H1 (cell line): ENCODE results near the gene POU2AF3. TPM values are rescaled to one million over a fixed set of nuclear protein-coding genes. Genes with fewer than 3 reads are reported as not detected.

Source experiments
- BACH1 ChIP-seq: IDR thresholded peaks from 2 replicates; pipeline ENCODE4 v1.6.1; 2012; ENCODE audit warnings: low read length, improper control_type of control experiment
- CHD2 ChIP-seq: IDR thresholded peaks from 2 replicates; pipeline ENCODE4 v1.6.1; 2012; ENCODE audit warnings: low read length, improper control_type of control experiment
- EGR1 ChIP-seq: IDR thresholded peaks from 2 replicates; pipeline ENCODE4 v1.6.1; 2011; ENCODE audit warnings: low read depth, low read length, borderline replicate concordance
- HDAC6 ChIP-seq: IDR thresholded peaks from one replicate; pipeline ENCODE4 v1.7.1; 2012; ENCODE audit warnings: low read depth, mild to moderate bottlenecking, inconsistent platforms, low read length, moderate library complexity
- RNF2 ChIP-seq: fragments of 200-900, 300-1000 bp; sonication (generic); IDR thresholded peaks from 2 replicates; pipeline ENCODE4 v1.7.1; 2016; ENCODE audit warnings: borderline replicate concordance, low read depth, mild to moderate bottlenecking, antibody characterized with exemption, low read length; ENCODE audit not compliant: poor library complexity, severe bottlenecking; ENCODE audit errors: missing control alignments
- SIX5 ChIP-seq: IDR thresholded peaks from 2 replicates; pipeline ENCODE4 v1.6.1; 2011; ENCODE audit warnings: mild to moderate bottlenecking, low read depth, low read length
- SP2 ChIP-seq: IDR thresholded peaks from 2 replicates; pipeline ENCODE4 v1.6.1; 2012; ENCODE audit warnings: mild to moderate bottlenecking, low read length, inconsistent platforms
- polyA plus RNA-seq, 7 experiments: library from polyadenylated mRNA; depleted of rRNA in 3 of 7; stranded (reverse) in 5 of 7; unstranded in 2 of 7; fragments of >200 nt in 5 of 7; fragments of 200-250 nt in 2 of 7; gene quantifications; 1 replicate in 5 of 7; 2 replicates in 1 of 7; 4 replicates in 1 of 7; pipeline versions ENCODE4 v1.2.1 to v1.2.3, GENCODE V29; 2011 to 2013; ENCODE audit warnings: missing spikeins in 2 of 7, mixed read lengths in 2 of 7
- total RNA-seq: library from RNA; stranded (reverse); fragmentation: NEBNext Ultra II Directional; extraction: Animal tissue kit (Norgen Biotek cat#: 25700); gene quantifications from 2 replicates; pipeline ENCODE4 v1.2.1, GENCODE V29; 2021
- TF ChIP-seq, protein P1 (sequence below): fragments of 300-600 bp; sonication (generic); IDR thresholded peaks from 2 replicates; pipeline ENCODE4 v1.7.1; 2012; ENCODE audit warnings: low read length, moderate library complexity, mild to moderate bottlenecking, inconsistent platforms; ENCODE audit not compliant: insufficient replicate concordance

POU2AF3 gene
- total and polyA plus RNA-seq, 2 of the 8 experiments (the other 6 are each of a cell fraction or from before 2014, with no cell fraction given): 1.2 to 5.7 TPM

DNA sequence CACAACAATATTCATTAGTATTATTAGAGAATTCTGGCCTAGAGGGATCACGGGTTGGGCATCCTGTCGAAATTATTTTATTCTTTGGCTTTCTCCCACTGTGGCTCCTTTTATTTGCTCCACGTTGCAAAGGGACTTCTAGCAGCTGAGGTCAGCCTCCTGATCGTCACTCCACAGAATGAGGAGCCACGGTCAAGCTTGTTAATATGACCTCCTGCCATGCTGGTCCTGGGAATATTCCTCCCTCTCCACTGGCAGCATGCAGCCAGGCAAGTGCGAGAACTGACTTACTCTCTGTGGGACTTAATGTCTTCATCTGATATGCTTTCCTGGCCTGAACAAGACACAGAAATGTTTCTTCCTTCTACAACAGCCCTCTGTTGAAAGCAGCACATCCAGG, 20.9 kb downstream of the POU2AF3 start (continued):
- TF ChIP-seq, protein P1, sequence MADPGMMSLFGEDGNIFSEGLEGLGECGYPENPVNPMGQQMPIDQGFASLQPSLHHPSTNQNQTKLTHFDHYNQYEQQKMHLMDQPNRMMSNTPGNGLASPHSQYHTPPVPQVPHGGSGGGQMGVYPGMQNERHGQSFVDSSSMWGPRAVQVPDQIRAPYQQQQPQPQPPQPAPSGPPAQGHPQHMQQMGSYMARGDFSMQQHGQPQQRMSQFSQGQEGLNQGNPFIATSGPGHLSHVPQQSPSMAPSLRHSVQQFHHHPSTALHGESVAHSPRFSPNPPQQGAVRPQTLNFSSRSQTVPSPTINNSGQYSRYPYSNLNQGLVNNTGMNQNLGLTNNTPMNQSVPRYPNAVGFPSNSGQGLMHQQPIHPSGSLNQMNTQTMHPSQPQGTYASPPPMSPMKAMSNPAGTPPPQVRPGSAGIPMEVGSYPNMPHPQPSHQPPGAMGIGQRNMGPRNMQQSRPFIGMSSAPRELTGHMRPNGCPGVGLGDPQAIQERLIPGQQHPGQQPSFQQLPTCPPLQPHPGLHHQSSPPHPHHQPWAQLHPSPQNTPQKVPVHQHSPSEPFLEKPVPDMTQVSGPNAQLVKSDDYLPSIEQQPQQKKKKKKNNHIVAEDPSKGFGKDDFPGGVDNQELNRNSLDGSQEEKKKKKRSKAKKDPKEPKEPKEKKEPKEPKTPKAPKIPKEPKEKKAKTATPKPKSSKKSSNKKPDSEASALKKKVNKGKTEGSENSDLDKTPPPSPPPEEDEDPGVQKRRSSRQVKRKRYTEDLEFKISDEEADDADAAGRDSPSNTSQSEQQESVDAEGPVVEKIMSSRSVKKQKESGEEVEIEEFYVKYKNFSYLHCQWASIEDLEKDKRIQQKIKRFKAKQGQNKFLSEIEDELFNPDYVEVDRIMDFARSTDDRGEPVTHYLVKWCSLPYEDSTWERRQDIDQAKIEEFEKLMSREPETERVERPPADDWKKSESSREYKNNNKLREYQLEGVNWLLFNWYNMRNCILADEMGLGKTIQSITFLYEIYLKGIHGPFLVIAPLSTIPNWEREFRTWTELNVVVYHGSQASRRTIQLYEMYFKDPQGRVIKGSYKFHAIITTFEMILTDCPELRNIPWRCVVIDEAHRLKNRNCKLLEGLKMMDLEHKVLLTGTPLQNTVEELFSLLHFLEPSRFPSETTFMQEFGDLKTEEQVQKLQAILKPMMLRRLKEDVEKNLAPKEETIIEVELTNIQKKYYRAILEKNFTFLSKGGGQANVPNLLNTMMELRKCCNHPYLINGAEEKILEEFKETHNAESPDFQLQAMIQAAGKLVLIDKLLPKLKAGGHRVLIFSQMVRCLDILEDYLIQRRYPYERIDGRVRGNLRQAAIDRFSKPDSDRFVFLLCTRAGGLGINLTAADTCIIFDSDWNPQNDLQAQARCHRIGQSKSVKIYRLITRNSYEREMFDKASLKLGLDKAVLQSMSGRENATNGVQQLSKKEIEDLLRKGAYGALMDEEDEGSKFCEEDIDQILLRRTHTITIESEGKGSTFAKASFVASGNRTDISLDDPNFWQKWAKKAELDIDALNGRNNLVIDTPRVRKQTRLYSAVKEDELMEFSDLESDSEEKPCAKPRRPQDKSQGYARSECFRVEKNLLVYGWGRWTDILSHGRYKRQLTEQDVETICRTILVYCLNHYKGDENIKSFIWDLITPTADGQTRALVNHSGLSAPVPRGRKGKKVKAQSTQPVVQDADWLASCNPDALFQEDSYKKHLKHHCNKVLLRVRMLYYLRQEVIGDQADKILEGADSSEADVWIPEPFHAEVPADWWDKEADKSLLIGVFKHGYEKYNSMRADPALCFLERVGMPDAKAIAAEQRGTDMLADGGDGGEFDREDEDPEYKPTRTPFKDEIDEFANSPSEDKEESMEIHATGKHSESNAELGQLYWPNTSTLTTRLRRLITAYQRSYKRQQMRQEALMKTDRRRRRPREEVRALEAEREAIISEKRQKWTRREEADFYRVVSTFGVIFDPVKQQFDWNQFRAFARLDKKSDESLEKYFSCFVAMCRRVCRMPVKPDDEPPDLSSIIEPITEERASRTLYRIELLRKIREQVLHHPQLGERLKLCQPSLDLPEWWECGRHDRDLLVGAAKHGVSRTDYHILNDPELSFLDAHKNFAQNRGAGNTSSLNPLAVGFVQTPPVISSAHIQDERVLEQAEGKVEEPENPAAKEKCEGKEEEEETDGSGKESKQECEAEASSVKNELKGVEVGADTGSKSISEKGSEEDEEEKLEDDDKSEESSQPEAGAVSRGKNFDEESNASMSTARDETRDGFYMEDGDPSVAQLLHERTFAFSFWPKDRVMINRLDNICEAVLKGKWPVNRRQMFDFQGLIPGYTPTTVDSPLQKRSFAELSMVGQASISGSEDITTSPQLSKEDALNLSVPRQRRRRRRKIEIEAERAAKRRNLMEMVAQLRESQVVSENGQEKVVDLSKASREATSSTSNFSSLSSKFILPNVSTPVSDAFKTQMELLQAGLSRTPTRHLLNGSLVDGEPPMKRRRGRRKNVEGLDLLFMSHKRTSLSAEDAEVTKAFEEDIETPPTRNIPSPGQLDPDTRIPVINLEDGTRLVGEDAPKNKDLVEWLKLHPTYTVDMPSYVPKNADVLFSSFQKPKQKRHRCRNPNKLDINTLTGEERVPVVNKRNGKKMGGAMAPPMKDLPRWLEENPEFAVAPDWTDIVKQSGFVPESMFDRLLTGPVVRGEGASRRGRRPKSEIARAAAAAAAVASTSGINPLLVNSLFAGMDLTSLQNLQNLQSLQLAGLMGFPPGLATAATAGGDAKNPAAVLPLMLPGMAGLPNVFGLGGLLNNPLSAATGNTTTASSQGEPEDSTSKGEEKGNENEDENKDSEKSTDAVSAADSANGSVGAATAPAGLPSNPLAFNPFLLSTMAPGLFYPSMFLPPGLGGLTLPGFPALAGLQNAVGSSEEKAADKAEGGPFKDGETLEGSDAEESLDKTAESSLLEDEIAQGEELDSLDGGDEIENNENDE: no peak
- TF ChIP-seq SIX5 (no peak), SP2 (no peak), BACH1 (no peak), CHD2 (no peak), RNF2 (no peak), EGR1 (no peak), HDAC6 (no peak)
